Sigmoid colon (tissue), 7 donors: ENCODE data around the gene CHRNB1. TPM values are rescaled to one million over a fixed set of nuclear protein-coding genes. Genes with fewer than 3 reads are reported as not detected.

Experiments used
- DNase-seq: peaks from one replicate; pipeline ENCODE4 v3.0.0-alpha.2; 2019
- H3K27ac ChIP-seq, 4 donors: fragments of 200-600 bp; sonication (generic); one replicate each; pipeline ENCODE4 v1.5.1; 2016 to 2019; ENCODE audit warnings: mild to moderate bottlenecking in 1 of 4
- H3K27me3 ChIP-seq, 3 donors: fragments of 200-600 bp; sonication (generic); one replicate each; pipeline ENCODE4 v1.5.1; 2019; ENCODE audit warnings: mild to moderate bottlenecking in 1 of 3
- H3K36me3 ChIP-seq, 4 donors: fragments of 200-600 bp; sonication (generic); one replicate each; pipeline ENCODE4 v1.5.1; 2016 to 2019
- H3K4me1 ChIP-seq, 4 donors: fragments of 200-600 bp; sonication (generic); one replicate each; pipeline ENCODE4 v1.5.1; 2017 to 2019
- H3K4me3 ChIP-seq, 4 donors: fragments of 200-600 bp; sonication (generic); one replicate each; pipeline ENCODE4 v1.5.1; 2017 to 2019; ENCODE audit warnings: mild to moderate bottlenecking in 2 of 4, moderate library complexity in 1 of 4
- H3K9me3 ChIP-seq, 4 donors: fragments of 200-600 bp in 3 of 4; sonication (generic) in 3 of 4; one replicate each; pipeline versions ENCODE4 v1.5.1 to v1.6.1; 2013 to 2019
- EP300 ChIP-seq, 4 donors: sonication (generic); formaldehyde crosslinking; IDR thresholded peaks; one replicate each; pipeline ENCODE4 v1.6.1; 2017; ENCODE audit warnings: antibody characterized with exemption in 4 of 4
- POLR2A ChIP-seq, 2 donors: fragments of 450-650 bp; IDR thresholded peaks; one replicate each; pipeline ENCODE4 v1.6.1; 2016; ENCODE audit warnings: antibody characterized with exemption in 2 of 2, mild to moderate bottlenecking in 2 of 2, moderate library complexity in 2 of 2
- POLR2AphosphoS5 ChIP-seq, 4 donors: sonication (generic); formaldehyde crosslinking; IDR thresholded peaks; one replicate each; pipeline ENCODE4 v1.6.1; 2017; ENCODE audit warnings: antibody characterized with exemption in 4 of 4
- WGBS, 2 donors: extraction: QIAGEN DNeasy Blood & Tissue Kit; methylation state at CpG; one replicate each; pipeline ENCODE4 v1.1.7; 2013; 5-methylcytosine and 5-hydroxymethylcytosine counted together
- intact Hi-C: fragments of 100-400 bp; cut with DNase I; formaldehyde crosslinking; loops from one replicate; pipeline ENCODE4 v1.15.1; 2023
- polyA plus RNA-seq, 3 donors: library from polyadenylated mRNA; stranded (reverse); fragments of 200-250 nt; gene quantifications; one replicate each; pipeline ENCODE4 v1.2.3, GENCODE V29; 2013
- total RNA-seq, 4 donors: library from RNA; depleted of rRNA; stranded (reverse); fragments of >200 nt; gene quantifications; one replicate each; pipeline ENCODE4 v1.1.0, GENCODE V29; 2016
- TF ChIP-seq, protein P1 (sequence below), 4 experiments: fragments of 450-650 bp in 3 of 4; fragments of 200-600 bp in 1 of 4; IDR thresholded peaks; one replicate each; pipeline ENCODE4 v1.5.1; 2016 to 2019; ENCODE audit warnings: antibody characterized with exemption in 4 of 4, mild to moderate bottlenecking in 3 of 4, moderate library complexity in 2 of 4
- donor health status: healthy with polysubstance abuse.
- donor health status: Bipolar disorder and iron deficiency.
- donor health status: healthy.

The CHRNB1 gene
- total and polyA plus RNA-seq, 7 donors: 4.2 to 13.2 (median 7.5) TPM

DNA sequence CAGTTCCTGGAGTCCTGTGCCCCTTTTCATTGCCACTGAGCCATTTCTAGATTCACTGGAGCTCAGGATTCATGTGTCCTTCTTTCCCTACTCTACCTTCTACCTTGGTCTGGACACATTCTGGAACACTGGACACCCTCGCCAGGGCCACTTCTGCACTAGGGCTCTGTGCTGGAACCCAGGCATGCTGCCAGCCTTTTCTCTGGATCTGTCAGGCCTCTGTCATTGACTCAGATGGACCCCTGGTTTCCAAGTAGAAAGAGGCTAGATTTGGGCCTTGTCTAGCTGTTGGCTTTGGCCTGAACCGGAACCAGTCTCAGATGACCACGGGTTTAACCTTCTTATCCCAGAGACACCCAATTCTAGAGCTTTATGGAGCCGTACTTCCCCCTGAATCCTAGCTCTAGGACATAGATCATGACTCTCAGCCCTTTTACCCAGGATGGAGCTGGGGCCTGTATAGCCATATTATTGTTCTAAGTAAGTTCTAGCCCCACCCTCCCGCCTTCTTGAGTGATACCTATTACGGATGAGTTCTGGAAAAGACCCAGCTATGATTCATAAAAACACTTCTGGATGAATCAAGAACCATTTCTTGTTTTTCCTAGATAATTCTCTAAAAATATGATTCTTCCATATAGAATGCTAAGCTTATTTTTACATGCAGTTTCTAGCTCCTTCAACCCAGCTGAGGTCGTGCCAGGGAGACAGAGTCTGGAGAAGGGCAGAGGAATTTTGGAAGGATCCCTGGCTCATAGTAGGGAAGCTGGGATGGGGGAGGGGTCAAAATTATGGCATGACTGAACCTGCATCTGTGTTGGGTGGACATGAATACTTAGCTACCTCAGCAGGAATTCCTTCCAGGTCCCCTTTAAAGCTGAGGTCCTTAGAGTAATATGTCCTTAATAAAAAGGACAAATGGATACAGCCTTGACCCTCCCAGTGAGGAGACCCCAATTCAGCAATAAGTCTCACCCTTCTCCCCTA lies 1.1 kb upstream of the CHRNB1 start:
- H3K4me1 ChIP-seq: peaks cover 0 to 42% (median 30%) of the 10 kb centered on the region in 4 donors
- no peak overlapping the region for H3K4me3 ChIP-seq
- WGBS, 2 donors: 79 to 86% methylated on average over 7 of the region's 7 CpGs
- no peaks in the 10 kb centered on the region for H3K9me3 ChIP-seq
- no peak for DNase-seq
- TF ChIP-seq, protein P1, sequence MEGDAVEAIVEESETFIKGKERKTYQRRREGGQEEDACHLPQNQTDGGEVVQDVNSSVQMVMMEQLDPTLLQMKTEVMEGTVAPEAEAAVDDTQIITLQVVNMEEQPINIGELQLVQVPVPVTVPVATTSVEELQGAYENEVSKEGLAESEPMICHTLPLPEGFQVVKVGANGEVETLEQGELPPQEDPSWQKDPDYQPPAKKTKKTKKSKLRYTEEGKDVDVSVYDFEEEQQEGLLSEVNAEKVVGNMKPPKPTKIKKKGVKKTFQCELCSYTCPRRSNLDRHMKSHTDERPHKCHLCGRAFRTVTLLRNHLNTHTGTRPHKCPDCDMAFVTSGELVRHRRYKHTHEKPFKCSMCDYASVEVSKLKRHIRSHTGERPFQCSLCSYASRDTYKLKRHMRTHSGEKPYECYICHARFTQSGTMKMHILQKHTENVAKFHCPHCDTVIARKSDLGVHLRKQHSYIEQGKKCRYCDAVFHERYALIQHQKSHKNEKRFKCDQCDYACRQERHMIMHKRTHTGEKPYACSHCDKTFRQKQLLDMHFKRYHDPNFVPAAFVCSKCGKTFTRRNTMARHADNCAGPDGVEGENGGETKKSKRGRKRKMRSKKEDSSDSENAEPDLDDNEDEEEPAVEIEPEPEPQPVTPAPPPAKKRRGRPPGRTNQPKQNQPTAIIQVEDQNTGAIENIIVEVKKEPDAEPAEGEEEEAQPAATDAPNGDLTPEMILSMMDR (IDR thresholded peaks at IDR 0.05): no peak
- TF ChIP-seq EP300 (IDR thresholded peaks at IDR 0.05) (no peak), POLR2AphosphoS5 (IDR thresholded peaks at IDR 0.05) (no peak), POLR2A (IDR thresholded peaks at IDR 0.05) (no peak)
- H3K27me3 ChIP-seq: peaks cover 34 to 81% (median 63%) of the 10 kb centered on the region in 3 donors
- no peaks in the 10 kb centered on the region for H3K36me3 ChIP-seq
- intact Hi-C loops: no loop called here
- H3K27ac ChIP-seq: no peak overlapping the region

DNA sequence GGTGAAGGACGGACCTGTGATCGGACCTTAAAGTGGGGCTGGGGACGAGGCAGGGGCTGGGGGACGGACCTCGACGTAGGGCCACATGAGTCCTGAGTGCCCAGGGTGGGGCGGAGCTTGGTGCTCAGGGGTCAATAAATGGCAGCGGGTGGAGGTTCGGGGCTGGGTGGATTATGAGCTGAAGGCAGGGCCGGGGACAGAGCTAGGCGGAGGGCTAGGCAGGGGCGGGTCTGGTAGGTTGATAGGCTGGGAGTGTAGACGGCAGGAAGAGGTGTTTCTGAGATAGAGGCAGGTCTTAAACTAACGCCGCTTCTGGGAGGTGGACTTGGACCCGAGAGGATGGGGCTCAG lies 733 bp downstream of the CHRNB1 start:
- Histone ChIP-seq H3K4me1 (peaks cover 0 to 25% (median 16%) of the 10 kb centered on the region in 4 donors), H3K36me3 (no peaks in the 10 kb centered on the region), H3K9me3 (no peaks in the 10 kb centered on the region), H3K27me3 (peaks cover 16 to 66% (median 45%) of the 10 kb centered on the region in 3 donors), H3K27ac (no peak overlapping the region), H3K4me3 (peak overlapping the region in 2 of 4 donors; percentile 34 to 42)
- intact Hi-C loops: no loop called here
- 1 to 4% methylated on average over 16 of the region's 16 CpGs for WGBS, 2 donors
- no peak for TF ChIP-seq EP300 (IDR thresholded peaks at IDR 0.05)
- no peak for TF ChIP-seq POLR2A (IDR thresholded peaks at IDR 0.05)
- TF ChIP-seq, protein P1 (IDR thresholded peaks at IDR 0.05): no peak
- no peak for TF ChIP-seq POLR2AphosphoS5 (IDR thresholded peaks at IDR 0.05)
- no peak for DNase-seq

DNA sequence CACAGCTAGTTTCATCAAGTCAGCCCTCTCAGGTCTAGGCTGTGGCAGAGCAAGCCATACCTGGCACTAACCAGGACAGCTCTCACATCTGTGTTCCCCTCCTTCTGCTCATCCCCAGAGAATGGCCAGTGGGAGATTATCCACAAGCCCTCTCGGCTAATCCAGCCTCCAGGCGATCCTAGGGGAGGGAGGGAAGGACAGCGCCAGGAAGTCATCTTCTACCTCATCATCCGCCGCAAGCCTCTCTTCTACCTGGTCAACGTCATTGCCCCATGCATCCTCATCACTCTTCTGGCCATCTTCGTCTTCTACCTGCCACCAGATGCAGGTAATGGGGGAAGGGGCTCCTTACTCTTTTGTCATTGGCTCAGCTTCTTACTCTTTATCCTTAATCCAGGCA lies 3.6 kb downstream of the CHRNB1 start:
- Histone ChIP-seq H3K27ac (no peak overlapping the region), H3K9me3 (no peaks in the 10 kb centered on the region), H3K36me3 (no peaks in the 10 kb centered on the region), H3K4me1 (peaks cover 0 to 20% (median 12%) of the 10 kb centered on the region in 4 donors), H3K4me3 (no peak overlapping the region), H3K27me3 (peaks cover 13 to 52% (median 34%) of the 10 kb centered on the region in 3 donors)
- TF ChIP-seq, protein P1 (IDR thresholded peaks at IDR 0.05): no peak
- no peak for TF ChIP-seq POLR2A (IDR thresholded peaks at IDR 0.05)
- TF ChIP-seq EP300 (IDR thresholded peaks at IDR 0.05): no peak
- no peak for TF ChIP-seq POLR2AphosphoS5 (IDR thresholded peaks at IDR 0.05)
- intact Hi-C loops: no loop called here
- WGBS, 2 donors: 90 to 91% methylated on average over 7 of the region's 7 CpGs
- no peak for DNase-seq

DNA sequence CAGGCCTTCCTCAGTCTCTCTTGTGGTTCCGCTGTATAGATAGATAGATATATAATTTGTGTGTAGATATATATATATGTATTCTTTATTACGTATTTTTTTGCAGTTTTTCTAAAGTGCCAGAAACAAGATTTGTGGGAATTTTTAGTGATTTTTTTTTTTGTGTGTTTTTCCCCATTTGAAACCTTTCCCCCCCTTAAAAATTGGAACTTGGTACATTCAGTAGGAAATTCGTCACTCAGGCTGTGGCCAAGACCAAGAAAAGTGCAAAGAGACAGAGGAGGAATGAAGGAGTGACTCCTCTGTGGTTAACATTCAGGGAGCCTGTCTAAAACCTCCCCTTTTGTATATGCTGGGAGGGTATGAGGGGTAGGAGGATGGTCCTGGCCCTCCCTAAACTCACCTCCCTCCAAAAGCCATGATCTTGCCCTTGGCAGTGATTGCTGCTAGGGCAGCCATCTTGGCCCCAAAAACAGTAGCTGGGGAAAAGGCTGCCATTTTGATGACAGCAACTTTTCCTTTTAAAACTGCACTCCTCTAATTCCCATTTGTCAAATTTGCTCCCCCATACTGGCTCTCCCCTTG lies 15.2 kb downstream of the CHRNB1 start:
- Histone ChIP-seq H3K27ac (peak overlapping the region in 2 of 4 donors; percentile 6 to 10), H3K4me3 (no peak overlapping the region), H3K36me3 (peaks cover 11 to 34% (median 15%) of the 10 kb centered on the region in 4 donors), H3K27me3 (no peaks in the 10 kb centered on the region), H3K9me3 (no peaks in the 10 kb centered on the region), H3K4me1 (peaks cover 0 to 14% (median 8%) of the 10 kb centered on the region in 4 donors)
- intact Hi-C loops: no loop called here
- DNase-seq: no peak
- no peak for TF ChIP-seq EP300 (IDR thresholded peaks at IDR 0.05)
- TF ChIP-seq POLR2AphosphoS5 (IDR thresholded peaks at IDR 0.05): no peak
- 80 to 86% methylated on average over 3 of the region's 3 CpGs for whole genome bisulfite sequencing, 2 donors
